SK-N-SH (cell line): ENCODE results near the gene MEG3.

Source experiments
- CTCF ChIP-seq: fragments of 200-600 bp; sonication (generic); IDR thresholded peaks from 2 replicates; pipeline ENCODE4 v1.6.1; 2017; ENCODE audit warnings: antibody characterized with exemption, mild to moderate bottlenecking, moderate library complexity
- EP300 ChIP-seq, 2 experiments: IDR thresholded peaks; 2 replicates each; pipeline versions ENCODE4 v1.4.0 to v1.6.1; 2012; ENCODE audit warnings: borderline replicate concordance in 1 of 2, low read depth in 1 of 2, low read length in 1 of 2
- EZH2phosphoT487 ChIP-seq: fragments of 200-600 bp; sonication (generic); IDR thresholded peaks from 2 replicates; pipeline ENCODE4 v1.6.1; 2017; ENCODE audit warnings: low read depth, mixed run types, mild to moderate bottlenecking, antibody characterized with exemption, moderate library complexity, borderline replicate concordance
- GABPA ChIP-seq: IDR thresholded peaks from 2 replicates; pipeline ENCODE4 v1.4.0; 2012; ENCODE audit warnings: low read depth, mild to moderate bottlenecking
- MXI1 ChIP-seq: IDR thresholded peaks from 2 replicates; pipeline ENCODE4 v1.6.1; 2012; ENCODE audit warnings: mild to moderate bottlenecking, low read depth, low read length, improper control_type of control experiment
- SIN3A ChIP-seq: IDR thresholded peaks from 2 replicates; pipeline ENCODE4 v1.6.1; 2012; ENCODE audit warnings: low read depth, mild to moderate bottlenecking, low read length, moderate library complexity, borderline replicate concordance
- TCF12 ChIP-seq: IDR thresholded peaks from 2 replicates; pipeline ENCODE4 v1.4.0; 2012
- TEAD4 ChIP-seq: IDR thresholded peaks from 2 replicates; pipeline ENCODE4 v1.4.0; 2012; ENCODE audit warnings: mild to moderate bottlenecking, borderline replicate concordance; ENCODE audit not compliant: insufficient read depth

- no peak for TF ChIP-seq CTCF
- no peak for TF ChIP-seq TCF12
- no peak for TF ChIP-seq EP300 (IDR thresholded peaks at IDR 0.05; ENCODE audit: borderline replicate concordance in 1 of 2, low read depth in 1 of 2, low read length in 1 of 2)
- TF ChIP-seq GABPA = no peak
- no peak for TF ChIP-seq TEAD4
- TF ChIP-seq SIN3A = no peak
- no peak for TF ChIP-seq EZH2phosphoT487
- no peak for TF ChIP-seq MXI1
These were observed 81.3 kb downstream of the MEG3 start for GRCh38 chr14:100907240-100907639.
